Right atrium auricular region (tissue), 2 donors: Measurements from ENCODE around the gene NOS1AP. TPM values are rescaled to one million over a fixed set of nuclear protein-coding genes. Genes with fewer than 3 reads are reported as not detected.
"Not testable (repeated sequence)": the region's sequence is repeated elsewhere in the genome, so short reads cannot be mapped to it uniquely, and the experiment has no call there.

Source experiments
- DNase-seq: peaks from one replicate; pipeline ENCODE4 v3.0.0-alpha.2; 2019; ENCODE audit warnings: low spot score
- H3K27ac ChIP-seq, 2 donors: fragments of 200-600 bp; sonication (generic); 1 replicate in 1 of 2; 2 replicates in 1 of 2; pipeline ENCODE4 v1.5.1; 2016 to 2019
- H3K27me3 ChIP-seq, 2 donors: fragments of 200-600 bp; sonication (generic); one replicate each; pipeline versions ENCODE4 v1.5.1 to v1.6.0; 2017 to 2019
- H3K36me3 ChIP-seq: fragments of 200-600 bp; sonication (generic); one replicate; pipeline ENCODE4 v1.5.1; 2016
- H3K4me1 ChIP-seq, 2 donors: fragments of 200-600 bp; sonication (generic); one replicate each; pipeline versions ENCODE4 v1.5.1 to v1.6.0; 2017 to 2019
- H3K4me3 ChIP-seq, 2 donors: fragments of 200-600 bp; sonication (generic); 1 replicate in 1 of 2; 2 replicates in 1 of 2; pipeline ENCODE4 v1.5.1; 2017 to 2019; ENCODE audit warnings: mild to moderate bottlenecking in 1 of 2, moderate library complexity in 1 of 2
- H3K9me3 ChIP-seq, 2 donors: fragments of 200-600 bp; sonication (generic); one replicate each; pipeline ENCODE4 v1.5.1; 2019
- CTCF ChIP-seq, 2 donors: fragments of 200-600 bp; sonication (generic); IDR thresholded peaks; one replicate each; pipeline ENCODE4 v1.5.1; 2019; ENCODE audit warnings: antibody characterized with exemption in 2 of 2
- total RNA-seq, 2 donors: library from RNA; depleted of rRNA; stranded (reverse); fragments of >200 nt; gene quantifications; one replicate each; pipeline ENCODE4 v1.1.0, GENCODE V29; 2016

The NOS1AP gene
- total RNA-seq, 2 donors from 2014 or later, result 2.2 to 2.4 TPM

- Histone ChIP-seq H3K4me1 (peaks cover 0 to 10% of the 10 kb centered on the region in 2 donors), H3K27ac (no peak overlapping the region), H3K4me3 (no peak overlapping the region), H3K36me3 (no peaks in the 10 kb centered on the region), H3K9me3 (no peaks in the 10 kb centered on the region), H3K27me3 (no peaks in the 10 kb centered on the region)
- no peak for DNase-seq
- no peak for TF ChIP-seq CTCF (IDR thresholded peaks at IDR 0.05)
Observed at GRCh38 chr1:162351246-162351842, 281.9 kb downstream of the NOS1AP start.

GRCh38 chr1:162351874-162352273 is 282.4 kb downstream of the NOS1AP start:
- not testable (repeated sequence) for DNase-seq, H3K4me3 ChIP-seq, H3K27me3 ChIP-seq, H3K36me3 ChIP-seq, H3K9me3 ChIP-seq, H3K27ac ChIP-seq, H3K4me1 ChIP-seq

GRCh38 chr1:162353078-162353477 is 283.6 kb downstream of the NOS1AP start:
- H3K27ac ChIP-seq, result no peak overlapping the region

GRCh38 chr1:162353702-162354101 is 284.2 kb downstream of the NOS1AP start:
- H3K27ac ChIP-seq, result no peak overlapping the region
- H3K9me3 ChIP-seq, result no peaks in the 10 kb centered on the region
- no peaks in the 10 kb centered on the region for H3K36me3 ChIP-seq
- DNase-seq, result no peak
- H3K4me3 ChIP-seq, result no peak overlapping the region
- H3K27me3 ChIP-seq, result no peaks in the 10 kb centered on the region
- H3K4me1 ChIP-seq, result peaks cover 0 to 10% of the 10 kb centered on the region in 2 donors
- TF ChIP-seq CTCF (IDR thresholded peaks at IDR 0.05), result no peak

More at GRCh38 chr1:162353078-162353477, 283.6 kb downstream of the NOS1AP start:
- Histone ChIP-seq H3K4me3 (no peak overlapping the region), H3K9me3 (no peaks in the 10 kb centered on the region), H3K27me3 (no peaks in the 10 kb centered on the region), H3K4me1 (peaks cover 0 to 10% of the 10 kb centered on the region in 2 donors), H3K36me3 (no peaks in the 10 kb centered on the region)
- no peak for DNase-seq
- no peak for TF ChIP-seq CTCF (IDR thresholded peaks at IDR 0.05)

- H3K27me3 ChIP-seq, result no peaks in the 10 kb centered on the region
- peak in 1 of 2 donors; percentile 46 for TF ChIP-seq CTCF (IDR thresholded peaks at IDR 0.05)
Observed at GRCh38 chr1:162357681-162358266, 288.3 kb downstream of the NOS1AP start.

GRCh38 chr1:162358928-162359327 is 289.4 kb downstream of the NOS1AP start:
- Histone ChIP-seq H3K27ac (no peak overlapping the region), H3K27me3 (no peaks in the 10 kb centered on the region), H3K9me3 (no peaks in the 10 kb centered on the region), H3K4me3 (no peak overlapping the region), H3K36me3 (no peaks in the 10 kb centered on the region), H3K4me1 (no peaks in the 10 kb centered on the region)
- no peak for TF ChIP-seq CTCF (IDR thresholded peaks at IDR 0.05)
- DNase-seq, result no peak

More at GRCh38 chr1:162357681-162358266, 288.3 kb downstream of the NOS1AP start:
- H3K36me3 ChIP-seq, result no peaks in the 10 kb centered on the region
- H3K9me3 ChIP-seq, result no peaks in the 10 kb centered on the region
- no peak for DNase-seq
- H3K27ac ChIP-seq, result no peak overlapping the region
- H3K4me3 ChIP-seq, result no peak overlapping the region
- H3K4me1 ChIP-seq, result no peaks in the 10 kb centered on the region
